Stimulated activated CD4-positive, alpha-beta T cell treated with anti-CD3 and anti-CD28 coated beads, Interleukin-12 subunit alpha, Interleukin-12 subunit beta, amount 100 ng/mL, for 48 hours (primary cell): ENCODE data around the gene ODC1.
"Not testable (repeated sequence)": the region's sequence is repeated elsewhere in the genome, so short reads cannot be mapped to it uniquely, and the experiment has no call there.

Source experiments
- DNase-seq, 3 donors: peaks; one replicate each; pipeline ENCODE4 v3.0.0-alpha.2; 2020; ENCODE audit warnings: low read depth in 2 of 3, low spot score in 1 of 3

Gene ODC1

GRCh38 chr2:10478916-10479315 lies 30.8 kb upstream of the ODC1 start:
- no peak for DNase-seq

DNA sequence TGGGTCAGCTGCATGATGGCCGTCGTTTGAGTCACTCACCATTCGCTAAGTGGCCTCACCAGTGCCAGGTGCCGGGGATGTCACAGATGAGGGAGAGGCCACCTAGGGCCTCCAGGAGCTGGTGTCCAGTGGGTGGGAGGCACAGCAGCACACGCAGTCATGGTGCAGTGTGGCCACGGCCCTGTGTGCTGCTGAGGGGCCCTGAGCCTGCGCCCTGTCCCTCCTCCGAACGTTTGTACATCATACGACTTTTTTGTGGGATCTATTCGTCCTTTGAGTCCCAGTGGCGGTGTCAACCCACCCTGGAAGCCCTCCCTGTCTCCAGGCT lies 30.1 kb upstream of the ODC1 start:
- DNase-seq, result no peak

DNA sequence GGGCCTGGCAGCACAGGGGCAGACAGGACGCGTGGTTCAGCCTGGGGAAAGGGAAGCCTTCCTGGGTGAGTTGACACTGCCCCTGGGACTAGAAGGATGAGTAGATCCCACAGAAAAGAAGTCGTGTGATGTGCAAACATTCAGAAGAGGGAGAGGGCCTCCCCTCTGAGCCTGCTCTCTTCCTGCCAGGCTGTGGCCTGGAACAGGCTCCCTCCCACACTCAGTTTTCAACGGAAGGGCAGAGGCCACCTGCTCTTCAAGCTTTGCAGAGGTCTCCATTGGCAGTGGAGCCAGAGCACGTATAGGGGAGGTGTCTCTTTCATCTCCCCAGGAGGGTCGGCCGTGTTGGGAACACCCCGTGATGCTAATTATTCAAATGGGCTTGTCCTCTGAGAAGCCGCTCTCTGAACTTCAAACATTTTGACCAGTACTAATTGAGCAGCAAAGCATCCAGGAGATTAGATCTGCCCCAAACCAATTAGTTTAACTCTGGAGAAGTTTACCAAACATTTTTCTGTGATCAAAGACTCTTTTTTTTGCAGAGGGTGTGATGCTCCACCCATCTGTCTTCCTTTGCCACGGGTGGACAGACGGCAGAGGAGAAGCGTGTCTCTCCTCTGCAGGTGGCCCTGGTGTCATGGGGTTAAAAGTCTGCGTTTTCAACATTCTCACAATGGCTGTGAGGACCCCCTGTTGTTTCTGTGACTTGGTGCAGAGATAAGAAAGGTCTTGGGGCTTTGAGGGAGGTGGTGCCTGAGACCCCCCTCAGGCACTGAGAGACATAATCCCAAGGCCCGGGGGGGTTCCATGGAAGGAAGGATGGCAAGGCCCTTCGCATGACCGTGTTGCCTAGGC lies 29.5 kb upstream of the ODC1 start:
- no peak for DNase-seq

GRCh38 chr2:10476723-10477442 lies 28.8 kb upstream of the ODC1 start:
- no peak for DNase-seq

- DNase-seq, result no peak
These were observed 27.9 kb upstream of the ODC1 start for GRCh38 chr2:10475811-10476660.

DNA sequence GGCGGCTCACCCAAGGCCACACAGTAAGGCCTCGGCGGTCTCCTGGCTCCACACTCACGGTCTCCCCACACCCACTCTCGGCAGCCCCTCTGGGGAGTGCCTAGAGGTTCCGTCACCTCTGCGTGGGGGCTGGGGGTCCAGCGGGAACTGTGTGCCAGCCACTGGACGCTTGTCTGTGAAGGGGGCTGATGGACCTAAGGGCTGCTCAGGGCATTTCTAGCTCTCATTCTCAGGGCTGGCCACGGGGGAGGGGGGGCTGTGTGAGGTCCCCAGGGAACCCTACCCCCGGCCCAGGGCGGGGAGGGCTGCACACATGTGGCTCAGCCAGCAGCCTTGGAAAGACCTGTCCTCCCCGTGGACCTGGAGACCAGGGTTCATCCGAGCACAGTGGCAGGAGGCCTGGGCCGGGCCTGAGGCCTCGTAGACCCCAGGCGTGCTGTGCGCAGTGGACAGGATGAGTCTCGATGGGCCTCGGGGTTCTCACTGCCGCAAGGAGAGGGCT lies 27.1 kb upstream of the ODC1 start:
- DNase-seq, result no peak

DNA sequence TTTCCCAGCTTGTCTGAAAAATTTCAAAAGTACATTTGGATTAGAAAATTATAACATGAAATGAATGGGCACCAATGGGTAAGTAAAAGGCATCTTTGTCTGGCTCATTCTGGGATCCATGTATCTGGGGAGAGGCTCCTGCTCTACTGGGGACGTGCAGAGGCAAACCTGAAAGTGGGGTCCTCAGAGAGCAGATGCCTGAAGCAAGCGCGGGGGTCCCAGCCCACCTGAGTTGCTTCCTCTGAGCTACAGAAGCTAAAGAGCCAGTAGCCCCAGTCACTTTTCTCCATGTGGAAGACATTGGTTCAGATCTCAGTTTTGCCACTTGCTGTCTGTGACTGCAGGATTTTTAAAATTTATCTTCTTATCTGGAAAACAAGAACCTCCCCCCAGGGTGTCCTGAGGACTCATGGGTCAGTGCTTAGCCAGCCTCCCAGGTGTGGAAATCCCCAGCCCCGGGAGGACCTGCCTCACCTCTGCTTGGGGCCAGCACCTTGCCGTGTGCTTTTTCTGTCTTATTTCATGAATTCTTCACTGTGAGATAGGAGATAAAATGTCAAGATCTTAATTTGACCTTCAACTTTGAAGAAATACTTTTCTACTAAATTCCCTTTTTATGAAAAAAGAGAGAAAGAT lies 25.1 kb upstream of the ODC1 start:
- DNase-seq, result no peak

DNA sequence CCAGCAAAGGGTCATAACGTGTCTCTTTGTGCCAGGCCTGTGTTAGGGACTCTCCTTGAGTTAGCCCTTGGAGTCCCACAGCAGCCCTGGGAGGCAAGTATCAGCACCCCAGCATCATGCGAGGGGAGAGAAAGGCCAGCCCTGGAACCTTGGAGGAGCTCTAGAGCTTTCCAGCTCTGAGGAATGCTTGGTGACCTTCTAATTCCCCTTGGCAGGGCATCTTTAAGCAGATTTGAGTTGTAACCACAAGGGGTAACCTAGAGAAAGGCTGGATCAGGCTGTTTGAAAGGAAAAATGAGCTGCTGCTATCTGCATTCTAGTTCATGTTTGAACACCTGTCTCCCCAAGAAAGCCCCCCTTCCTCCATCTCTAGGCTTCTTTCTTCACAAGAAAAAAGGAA lies 23.8 kb upstream of the ODC1 start:
- DNase-seq, result no peak

DNA sequence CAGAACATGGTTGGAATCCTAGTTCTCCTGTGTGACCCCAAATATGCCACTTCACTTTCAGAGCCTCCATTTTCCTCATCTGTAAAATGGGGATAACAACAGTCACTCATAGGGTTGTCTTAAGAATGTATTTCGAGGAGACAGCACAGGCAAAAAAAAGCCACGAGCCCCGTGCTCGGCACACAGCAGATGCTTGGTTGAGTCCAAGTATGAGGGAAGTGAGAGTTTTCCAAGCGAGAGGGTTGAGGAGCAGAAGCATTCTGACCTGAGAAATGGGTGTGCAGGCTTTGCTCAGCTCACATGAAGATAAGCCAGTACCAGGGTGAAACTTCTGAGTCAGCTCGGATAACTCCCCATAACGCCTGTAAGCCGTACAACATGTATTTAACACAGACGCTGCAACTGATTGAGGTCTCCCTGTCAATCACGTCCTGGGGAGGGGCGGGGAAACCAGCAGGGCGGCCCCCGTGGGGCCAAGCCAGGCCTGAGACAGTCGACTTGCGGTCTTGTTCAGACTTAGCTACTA lies 23.0 kb upstream of the ODC1 start:
- no peak for DNase-seq

- no peak for DNase-seq
These were observed 22.0 kb upstream of the ODC1 start for GRCh38 chr2:10469955-10470608.

DNA sequence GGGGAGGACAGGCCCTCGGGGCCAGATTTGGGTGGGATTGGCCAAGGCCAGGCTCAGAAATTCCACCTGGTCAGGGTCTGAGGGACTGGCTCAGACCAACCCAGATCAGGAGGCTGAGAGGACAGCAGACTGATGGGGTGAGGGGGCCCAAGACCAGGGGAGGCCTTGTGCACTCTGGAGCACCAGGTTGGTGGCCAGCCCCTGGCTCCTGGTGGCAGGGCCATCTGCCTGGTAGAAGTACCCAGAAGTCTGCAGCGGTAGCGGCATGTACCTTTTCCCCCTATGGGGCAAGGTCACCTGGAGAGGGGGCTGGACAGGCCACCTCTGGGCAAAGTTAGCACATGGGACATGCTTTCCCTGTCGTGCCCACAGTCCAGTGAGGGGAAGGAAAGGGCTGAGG lies 21.2 kb upstream of the ODC1 start:
- no peak for DNase-seq

- no peak for DNase-seq
These were observed 19.3 kb upstream of the ODC1 start for GRCh38 chr2:10467401-10467800.

- no peak for DNase-seq
These were observed 18.7 kb upstream of the ODC1 start for GRCh38 chr2:10466801-10467200.

GRCh38 chr2:10465910-10466309 lies 17.8 kb upstream of the ODC1 start:
- DNase-seq, result no peak

GRCh38 chr2:10462178-10463083 lies 14.3 kb upstream of the ODC1 start:
- DNase-seq, result no peak

DNA sequence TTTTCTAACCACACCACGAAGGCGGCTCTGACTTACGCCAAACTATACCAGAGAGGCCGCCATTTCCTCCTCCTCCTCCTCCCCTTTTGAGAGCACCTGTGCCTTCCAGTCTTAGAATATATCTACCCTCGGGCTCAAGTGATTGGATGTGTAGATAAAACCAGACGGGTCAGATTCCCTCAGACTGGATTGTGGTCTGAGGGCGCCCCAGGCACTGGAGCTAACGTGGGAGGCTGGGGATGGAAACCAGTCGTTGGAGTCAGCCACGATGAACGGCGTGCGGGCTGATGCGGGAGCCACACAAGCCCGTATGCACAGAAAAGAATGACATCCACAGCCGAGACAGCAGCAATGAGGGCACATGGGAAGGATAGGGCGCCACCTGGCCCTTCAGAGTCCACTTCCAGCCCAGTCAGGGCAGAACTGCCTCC lies 12.3 kb upstream of the ODC1 start:
- DNase-seq, result no peak

DNA sequence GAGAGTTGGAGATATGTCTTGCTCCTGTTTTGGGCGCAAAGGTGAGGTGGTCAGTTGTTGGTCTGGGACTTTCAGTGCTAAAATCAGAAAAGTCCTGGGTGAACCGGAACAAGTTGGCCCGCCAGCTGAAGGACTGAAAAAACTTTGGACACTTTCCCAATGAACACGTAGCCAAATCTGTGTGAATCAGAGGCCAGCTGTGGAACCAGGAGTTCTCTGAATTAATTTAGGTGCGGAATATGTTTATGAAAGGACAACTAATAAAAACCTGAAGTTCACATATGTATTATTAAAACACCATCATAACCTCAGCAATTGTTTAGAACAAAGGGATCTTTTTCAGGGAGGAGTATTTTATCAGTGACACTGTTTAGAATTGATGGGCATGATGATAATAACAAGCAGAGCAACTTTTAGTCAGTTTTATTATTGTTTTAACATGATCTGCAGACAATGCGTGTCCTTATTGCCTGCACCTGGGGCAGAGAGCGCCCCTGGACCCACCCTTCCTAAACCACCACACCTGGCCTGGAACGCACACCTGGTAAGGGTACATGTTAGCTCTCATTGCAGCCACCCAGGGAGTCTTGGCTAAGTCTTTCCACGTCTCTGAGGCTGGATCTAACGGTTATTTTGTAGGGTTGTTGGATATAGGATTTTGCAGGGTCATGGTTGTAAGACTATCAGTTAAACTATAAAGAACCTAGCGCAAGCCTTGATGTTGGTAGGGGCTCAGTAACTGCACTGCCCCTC lies 9.9 kb upstream of the ODC1 start:
- DNase-seq, result no peak

- not testable (repeated sequence) for DNase-seq
These were observed 9.1 kb upstream of the ODC1 start for GRCh38 chr2:10457195-10457594.

DNA sequence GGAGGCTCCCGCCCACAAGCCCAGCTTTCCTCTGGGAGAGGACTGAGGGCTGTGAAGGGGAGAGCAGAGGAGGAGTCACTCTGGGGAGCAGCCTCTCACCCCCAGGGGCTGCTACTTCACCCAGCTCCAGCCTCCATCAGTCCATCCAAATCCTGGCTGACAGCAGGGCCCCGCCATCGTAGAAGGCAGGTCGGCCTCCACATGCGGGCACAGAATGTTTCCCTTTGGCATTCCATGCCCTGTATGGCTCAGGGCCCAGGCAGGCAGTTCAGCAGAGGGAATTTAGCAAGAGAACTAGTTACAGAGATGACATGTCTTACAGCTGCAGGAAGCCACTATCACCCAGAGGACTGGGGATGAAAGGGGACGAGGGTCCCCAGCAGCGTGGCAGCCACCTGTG lies 6.4 kb upstream of the ODC1 start:
- DNase-seq, result no peak
